Psoas muscle (tissue), 8 donors: ENCODE measurements around the gene CHTF18. TPM values are rescaled to one million over a fixed set of nuclear protein-coding genes. Genes with fewer than 3 reads are reported as not detected.
A peak's percentile ranks its signal among the peaks of the same experiment; 100 is the strongest.

Source experiments
- ATAC-seq, 4 donors: fragments of 200-7000 bp; cut with Tn5 transposase; one replicate each; pipeline ENCODE4 v1.9.1; 2020; ENCODE audit warnings: moderate library complexity in 3 of 4, mild to moderate bottlenecking in 2 of 4
- DNase-seq, 2 donors: peaks; one replicate each; pipeline ENCODE4 v3.0.0-alpha.2; 2020
- H3K27ac ChIP-seq: fragments of 200-600 bp; one replicate; pipeline ENCODE4 v1.8.0; 2022
- H3K27me3 ChIP-seq, 3 donors: fragments of 200-600 bp in 1 of 3; one replicate each; pipeline versions ENCODE4 v1.6.1 to v1.8.0; 2013 to 2022; ENCODE audit warnings: low read length in 2 of 3, mild to moderate bottlenecking in 2 of 3, moderate library complexity in 1 of 3; ENCODE audit not compliant: insufficient read depth in 3 of 3
- H3K36me3 ChIP-seq, 2 donors: fragments of 200-600 bp in 1 of 2; one replicate each; pipeline versions ENCODE4 v1.6.1 to v1.8.0; 2013 to 2022; ENCODE audit warnings: low read depth in 1 of 2, mild to moderate bottlenecking in 1 of 2, moderate library complexity in 1 of 2; ENCODE audit not compliant: insufficient read depth in 1 of 2
- H3K4me1 ChIP-seq: fragments of 200-600 bp; one replicate; pipeline ENCODE4 v1.8.0; 2022
- H3K4me3 ChIP-seq: fragments of 200-600 bp; one replicate; pipeline ENCODE4 v1.8.0; 2022; ENCODE audit warnings: mild to moderate bottlenecking
- H3K9me3 ChIP-seq: fragments of 200-600 bp; one replicate; pipeline ENCODE4 v1.8.0; 2022
- CTCF ChIP-seq: fragments of 200-600 bp; IDR thresholded peaks from one replicate; pipeline ENCODE4 v1.8.0; 2022; ENCODE audit warnings: antibody characterized with exemption
- WGBS, 3 donors: extraction: QIAGEN DNeasy Blood & Tissue Kit; methylation state at CpG; one replicate each; pipeline versions ENCODE4 v1.1.6 to v1.1.7; 2013; 5-methylcytosine and 5-hydroxymethylcytosine counted together
- intact Hi-C, 2 donors: fragments of 100-400 bp; cut with DNase I; formaldehyde crosslinking; loops; one replicate each; pipeline versions ENCODE4 v1.11.0 to v1.14.2; 2022
- polyA plus RNA-seq, 3 donors: library from polyadenylated mRNA; stranded (reverse); fragments of 200-250 nt; gene quantifications; one replicate each; pipeline ENCODE4 v1.2.3, GENCODE V29; 2013
- total RNA-seq, 4 donors: library from RNA; stranded (reverse); fragmentation: NEBNext Ultra II Directional in 2 of 4; extraction: Animal tissue kit (Norgen Biotek cat#: 25700) in 2 of 4; gene quantifications; one replicate each; pipeline versions ENCODE4 v1.2.1 to v1.2.4, GENCODE V29; 2021 to 2023
- donor health status: healthy with polysubstance abuse.
- donor health status: DM: no; HTN: no; CAD: no; lungs with moderate emphysema.
- donor health status: Bipolar disorder and iron deficiency.
- donor health status: healthy.
- donor health status: DM: yes; HTN: yes; CAD: no.
- donor health status: DM: no; HTN: no; CAD: no.
- donor health status: DM: no; HTN: no; CAD: no.
- donor health status: DM: yes; HTN: yes; CAD: no.

Gene CHTF18
- total and polyA plus RNA-seq, 7 donors = 1.7 to 8.4 (median 3.9) TPM

GRCh38 chr16:793414-793813, 5.0 kb downstream of the CHTF18 start:
- intact Hi-C loops = no loop called here
- H3K9me3 ChIP-seq = no peaks in the 10 kb centered on the region
- peaks cover 0 to 4% (median 2%) of the 10 kb centered on the region in 3 donors for H3K27me3 ChIP-seq
- ATAC-seq = no peak
- no peak for DNase-seq
- H3K4me1 ChIP-seq = peaks cover 6% of the 10 kb centered on the region
- H3K4me3 ChIP-seq = no peak overlapping the region
- no peak for TF ChIP-seq CTCF
- no peak overlapping the region for H3K27ac ChIP-seq
- WGBS, 3 donors = 76 to 92% (median 88%) methylated on average over 8 of the region's 8 CpGs
- no peaks in the 10 kb centered on the region for H3K36me3 ChIP-seq

- WGBS, 3 donors = 80 to 86% (median 86%) methylated on average over 40 of the region's 40 CpGs
These were observed 5.8 kb downstream of the CHTF18 start for GRCh38 chr16:794091-794822.

GRCh38 chr16:794853-795466, 6.5 kb downstream of the CHTF18 start:
- Histone ChIP-seq H3K36me3 (no peaks in the 10 kb centered on the region), H3K4me3 (no peak overlapping the region), H3K27me3 (peaks cover 0 to 19% (median 3%) of the 10 kb centered on the region in 3 donors), H3K9me3 (no peaks in the 10 kb centered on the region), H3K4me1 (no peaks in the 10 kb centered on the region), H3K27ac (no peak overlapping the region)
- DNase-seq (no peak), ATAC-seq (no peak)
- intact Hi-C loops = no loop called here
- WGBS, 3 donors = 83 to 86% (median 83%) methylated on average over 29 to 31 of the region's 31 CpGs
- no peak for TF ChIP-seq CTCF

More at GRCh38 chr16:794091-794822, 5.8 kb downstream of the CHTF18 start:
- H3K9me3 ChIP-seq = no peaks in the 10 kb centered on the region
- ATAC-seq (no peak), DNase-seq (no peak)
- H3K36me3 ChIP-seq = no peaks in the 10 kb centered on the region
- no peak overlapping the region for H3K27ac ChIP-seq
- no peak overlapping the region for H3K4me3 ChIP-seq
- intact Hi-C loops = no loop called here
- peaks cover 0 to 12% (median 3%) of the 10 kb centered on the region in 3 donors for H3K27me3 ChIP-seq
- TF ChIP-seq CTCF = no peak
- H3K4me1 ChIP-seq = no peaks in the 10 kb centered on the region

GRCh38 chr16:795580-796229, 7.3 kb downstream of the CHTF18 start:
- ATAC-seq = no peak
- peaks cover 0 to 25% (median 6%) of the 10 kb centered on the region in 3 donors for H3K27me3 ChIP-seq
- 81 to 84% (median 84%) methylated on average over 29 to 31 of the region's 33 CpGs for WGBS, 3 donors

More at GRCh38 chr16:795580-796229, 7.3 kb downstream of the CHTF18 start:
- Histone ChIP-seq H3K36me3 (no peaks in the 10 kb centered on the region), H3K4me1 (no peaks in the 10 kb centered on the region), H3K4me3 (no peak overlapping the region), H3K9me3 (no peaks in the 10 kb centered on the region), H3K27ac (no peak overlapping the region)
- no peak for TF ChIP-seq CTCF
- peak in 1 of 2 donors; percentile 44 for DNase-seq
- intact Hi-C loops = no loop called here
